Stimulated activated naive CD8-positive, alpha-beta T cell treated with anti-CD3 and anti-CD28 coated beads, Interleukin-15, Interleukin-2, amounts not matched to agents 100 U/mL and 50 U/mL, for 24 hours (primary cell): Measurements from ENCODE around the gene DRAXIN.

ENCODE experiments used
- ATAC-seq: fragments of 150-1000 bp; cut with Tn5 transposase; one replicate; pipeline ENCODE4 v1.10.0; 2021
- DNase-seq: peaks from one replicate; pipeline ENCODE4 v3.0.0; 2021

DRAXIN gene

DNA sequence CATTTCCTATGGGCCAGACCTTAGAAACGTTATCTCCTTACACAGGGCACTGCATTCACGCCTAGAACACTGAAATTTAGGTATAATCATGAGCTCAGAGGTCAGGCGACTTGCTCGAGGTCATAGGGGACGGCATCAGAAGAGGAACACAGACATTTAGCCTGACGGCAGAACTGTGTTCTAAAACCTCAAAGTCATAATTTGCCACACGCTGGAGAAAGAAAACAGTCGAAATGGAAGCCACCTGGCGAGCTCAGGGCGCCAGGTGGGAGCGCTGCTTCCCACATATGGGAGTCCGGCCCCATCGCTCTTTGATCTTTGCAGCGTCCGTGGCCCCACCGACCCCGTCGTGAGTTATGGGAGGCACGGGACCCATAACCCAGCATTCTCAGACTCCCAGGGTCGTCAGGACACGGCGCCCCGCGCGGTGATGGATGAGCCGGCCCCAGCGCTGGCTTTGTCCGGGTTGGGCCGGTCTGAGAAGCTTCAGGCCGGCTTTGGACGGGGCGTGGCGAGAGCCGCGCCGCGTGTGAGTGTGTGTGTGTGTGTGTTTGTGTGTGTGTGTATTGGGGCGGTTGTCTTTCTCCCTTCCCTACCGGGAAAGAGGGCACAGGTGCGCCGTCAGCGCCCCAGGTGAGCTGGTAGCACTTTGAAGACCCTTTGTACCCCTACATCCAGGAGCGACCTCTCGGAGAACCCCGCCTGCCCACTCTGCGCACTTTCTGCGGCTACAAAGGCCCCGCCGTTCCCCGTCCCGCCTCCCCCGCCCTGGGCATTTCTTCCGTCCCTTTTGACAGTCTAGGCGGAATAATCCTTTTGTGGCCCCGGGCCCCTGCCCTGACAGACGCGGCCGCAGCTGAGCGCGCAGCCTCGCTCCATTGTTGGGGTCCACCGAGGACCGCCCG, 861 bp upstream of the DRAXIN start:
- DNase-seq (no peak), ATAC-seq (no peak)

GRCh38 chr1:11691928-11692711, 610 bp downstream of the DRAXIN start:
- DNase-seq (no peak), ATAC-seq (no peak)

DNA sequence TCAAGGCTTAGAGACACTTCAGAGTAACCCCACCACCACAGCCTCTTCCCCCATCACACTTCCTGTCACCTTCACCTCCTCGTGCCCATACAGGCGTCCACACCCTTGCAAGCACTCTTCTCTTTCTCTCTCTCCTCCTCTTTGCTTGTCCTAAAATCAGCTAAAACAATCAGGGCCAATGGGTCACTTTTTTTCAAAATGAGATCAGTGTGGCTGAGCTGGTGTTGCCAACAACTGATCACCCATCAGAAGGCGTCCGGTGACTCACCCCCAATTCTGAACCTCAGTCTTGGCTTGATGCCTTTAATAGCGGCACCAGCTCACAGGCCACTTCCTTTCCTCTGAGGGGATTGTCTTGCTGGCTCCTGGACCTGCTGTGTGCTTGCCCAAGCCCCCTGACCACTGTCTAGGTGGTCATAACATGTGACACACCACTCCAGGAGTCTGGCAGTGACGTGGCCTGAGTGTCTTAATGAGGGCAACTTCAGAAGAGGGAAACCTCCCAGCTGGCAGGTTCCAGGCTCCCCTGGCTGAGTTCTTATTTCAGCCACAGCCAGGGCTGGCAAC, 1.6 kb downstream of the DRAXIN start:
- DNase-seq (peak; percentile 55), ATAC-seq (peak; percentile 87)

GRCh38 chr1:11693917-11694316, 2.4 kb downstream of the DRAXIN start:
- ATAC-seq, result no peak
- no peak for DNase-seq

- ATAC-seq (no peak), DNase-seq (no peak)
Measured at GRCh38 chr1:11695861-11696260, 4.4 kb downstream of the DRAXIN start.

GRCh38 chr1:11697188-11697892, 5.8 kb downstream of the DRAXIN start:
- no peak for ATAC-seq
- DNase-seq, result no peak

DNA sequence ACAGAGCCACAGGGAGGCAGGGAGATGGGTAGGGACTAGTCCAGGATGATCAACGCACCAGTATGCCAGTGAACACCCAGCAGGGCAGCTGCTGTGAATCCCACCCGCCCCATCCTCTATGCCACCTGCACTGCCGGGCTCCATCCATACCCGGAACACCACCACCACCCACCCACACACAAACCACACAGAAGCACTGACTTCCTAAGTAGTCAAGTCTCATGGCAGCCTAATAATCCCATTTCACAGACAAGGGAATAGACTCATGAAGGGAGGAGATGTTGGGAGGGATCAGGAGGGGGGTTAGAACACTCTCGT, 6.3 kb downstream of the DRAXIN start:
- no peak for ATAC-seq
- no peak for DNase-seq

DNA sequence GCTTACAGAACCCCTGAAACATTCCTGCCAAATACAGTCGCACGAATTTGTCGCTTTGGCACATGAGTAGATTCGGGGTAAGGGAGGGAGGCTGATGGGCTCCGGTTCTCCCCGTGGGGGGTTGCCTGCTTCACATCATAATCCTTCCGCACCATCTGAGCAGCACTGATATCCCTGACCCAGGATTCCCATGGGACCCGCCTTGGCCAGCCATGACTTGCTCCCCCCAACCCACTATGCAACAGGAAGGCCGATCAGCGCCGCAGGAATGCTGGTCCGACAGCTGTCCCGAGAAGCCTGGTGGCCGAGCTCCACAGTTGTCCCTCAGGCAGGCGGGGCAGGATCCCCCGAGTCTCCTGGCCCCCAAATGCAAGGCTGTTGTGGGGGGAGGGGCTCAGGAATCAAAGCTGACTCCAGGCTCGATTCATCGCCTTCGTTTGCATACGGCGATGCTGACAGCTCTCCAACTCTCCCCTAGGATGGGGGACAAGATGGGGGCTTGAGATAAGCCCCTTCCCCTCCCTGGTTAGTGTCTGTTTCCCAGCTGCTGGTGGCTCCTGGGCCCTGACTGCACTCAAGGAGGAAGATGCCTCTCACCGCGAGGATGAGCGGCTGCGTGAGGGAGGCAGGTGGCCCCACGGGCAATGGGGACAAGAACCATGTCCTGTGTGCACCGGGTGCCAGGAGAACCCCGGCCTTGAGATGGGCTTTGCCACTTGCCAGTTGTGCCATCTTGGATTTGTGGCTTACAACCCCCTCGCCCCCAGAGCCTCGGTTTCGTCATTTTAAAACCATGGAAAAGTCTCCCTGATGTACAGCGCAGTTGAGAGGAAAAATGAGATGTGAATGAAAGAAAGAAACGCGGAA, 9.3 kb downstream of the DRAXIN start:
- ATAC-seq (no peak), DNase-seq (no peak)

DNA sequence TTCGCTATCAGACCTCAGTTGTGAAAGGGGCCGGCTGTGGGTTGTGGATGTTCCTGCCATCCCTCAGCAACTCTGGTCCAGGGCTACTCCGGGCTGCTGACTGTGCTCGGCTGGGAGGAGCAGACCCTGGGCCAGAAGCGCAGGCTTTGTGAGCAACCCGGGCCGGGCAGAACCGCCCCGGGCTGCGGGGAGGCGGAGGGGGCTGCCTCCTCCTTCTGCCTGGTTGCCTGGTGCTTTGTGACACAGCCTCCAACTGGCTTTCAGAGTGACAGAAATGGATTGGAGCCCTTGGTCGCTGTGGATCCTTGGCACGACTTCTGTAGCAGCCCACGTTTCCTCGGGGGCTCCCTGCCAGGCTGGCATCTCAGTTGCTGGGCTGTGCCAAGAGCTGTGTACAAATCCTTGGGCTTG, 10.0 kb downstream of the DRAXIN start:
- ATAC-seq, result no peak
- DNase-seq, result no peak

GRCh38 chr1:11701981-11702803, 10.7 kb downstream of the DRAXIN start:
- DNase-seq (no peak), ATAC-seq (no peak)

- ATAC-seq (no peak), DNase-seq (no peak)
Measured at GRCh38 chr1:11703357-11704193, 12.1 kb downstream of the DRAXIN start.

DNA sequence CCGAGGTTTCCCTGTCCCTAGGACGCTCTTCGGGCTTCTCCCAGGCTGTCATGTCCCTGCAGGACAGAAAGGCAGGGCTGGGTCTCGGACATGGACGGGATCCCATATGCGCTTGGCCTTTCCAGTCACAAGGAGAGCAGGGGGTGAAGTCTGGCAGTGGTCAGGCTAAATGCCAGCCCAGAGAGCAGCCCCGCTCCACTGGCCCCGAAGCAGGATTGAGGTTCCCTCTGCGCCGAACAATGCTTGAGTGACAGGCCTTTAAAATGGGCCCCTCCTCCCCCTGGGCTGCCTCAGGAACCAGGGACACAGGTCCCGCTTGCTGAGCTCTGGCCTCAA, 12.7 kb downstream of the DRAXIN start:
- ATAC-seq, result no peak
- DNase-seq, result no peak

- no peak for ATAC-seq
- DNase-seq, result no peak
Measured at GRCh38 chr1:11704691-11705475, 13.4 kb downstream of the DRAXIN start.

DNA sequence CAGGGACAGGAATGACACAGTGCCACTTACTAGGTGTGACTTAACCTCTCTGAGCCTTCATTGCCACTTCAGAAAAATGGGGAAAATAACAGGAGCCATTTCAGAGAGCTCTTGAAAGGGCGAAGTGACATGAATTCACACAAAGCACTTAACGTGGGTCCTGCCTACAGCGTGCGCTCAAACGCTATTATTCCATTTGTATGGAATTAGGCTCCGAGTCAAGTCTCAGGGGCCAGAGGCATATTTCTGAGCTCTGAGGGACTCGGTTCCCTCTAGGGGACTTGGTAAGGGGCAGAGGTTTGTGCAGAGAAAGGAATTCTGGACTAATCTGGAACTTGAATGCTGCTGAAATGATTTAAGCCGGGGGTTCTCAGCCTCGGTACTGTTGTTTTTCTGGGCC, 14.1 kb downstream of the DRAXIN start:
- DNase-seq, result no peak
- ATAC-seq, result no peak

- ATAC-seq, result no peak
Measured at GRCh38 chr1:11706292-11706691, 14.8 kb downstream of the DRAXIN start.

GRCh38 chr1:11707621-11708276, 16.2 kb downstream of the DRAXIN start:
- ATAC-seq, result no peak
- DNase-seq, result no peak

More at GRCh38 chr1:11706292-11706691, 14.8 kb downstream of the DRAXIN start:
- no peak for DNase-seq

DNA sequence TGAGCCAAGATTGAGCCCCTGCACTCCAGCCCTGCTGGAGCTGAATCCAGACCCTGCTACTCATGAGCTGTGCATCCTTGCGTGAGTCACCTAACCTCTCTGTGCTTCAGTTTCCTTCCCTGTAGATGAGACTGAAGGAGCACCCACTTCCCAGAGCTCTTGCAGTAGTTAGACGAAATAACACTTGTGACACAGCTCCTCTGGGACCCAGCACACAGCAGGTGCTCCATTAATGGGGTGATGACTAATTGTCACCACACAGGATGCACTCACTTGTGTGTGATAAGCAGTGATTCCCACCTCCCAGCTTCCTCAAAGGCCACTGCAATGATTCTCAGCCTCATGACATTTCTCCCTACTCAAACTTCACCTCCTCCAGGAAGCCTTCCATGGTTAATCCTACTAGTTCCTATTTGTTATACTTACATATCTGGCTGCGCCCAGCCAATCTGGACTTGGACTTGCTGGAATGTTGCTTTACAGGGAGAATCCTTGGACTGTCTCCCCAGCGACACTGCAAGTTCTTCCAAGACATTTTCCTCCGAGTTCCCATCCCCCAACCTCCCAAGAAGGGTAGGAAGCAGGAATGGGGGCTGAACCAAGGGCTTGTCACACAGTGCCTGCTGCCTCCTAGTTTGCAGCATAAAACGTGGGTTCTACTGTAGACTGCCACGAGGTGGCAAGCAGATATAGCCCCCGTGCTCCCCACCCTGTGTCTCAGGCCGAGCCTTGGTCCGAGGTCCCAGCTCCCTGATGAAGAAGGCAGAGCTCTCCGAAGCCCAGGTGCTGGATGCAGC, 17.2 kb downstream of the DRAXIN start:
- DNase-seq, result no peak
- ATAC-seq, result no peak

- DNase-seq (no peak), ATAC-seq (no peak)
Measured at GRCh38 chr1:11711490-11711889, 20.0 kb downstream of the DRAXIN start.
